ENCODE data around the gene UBD.

UBD gene

DNA sequence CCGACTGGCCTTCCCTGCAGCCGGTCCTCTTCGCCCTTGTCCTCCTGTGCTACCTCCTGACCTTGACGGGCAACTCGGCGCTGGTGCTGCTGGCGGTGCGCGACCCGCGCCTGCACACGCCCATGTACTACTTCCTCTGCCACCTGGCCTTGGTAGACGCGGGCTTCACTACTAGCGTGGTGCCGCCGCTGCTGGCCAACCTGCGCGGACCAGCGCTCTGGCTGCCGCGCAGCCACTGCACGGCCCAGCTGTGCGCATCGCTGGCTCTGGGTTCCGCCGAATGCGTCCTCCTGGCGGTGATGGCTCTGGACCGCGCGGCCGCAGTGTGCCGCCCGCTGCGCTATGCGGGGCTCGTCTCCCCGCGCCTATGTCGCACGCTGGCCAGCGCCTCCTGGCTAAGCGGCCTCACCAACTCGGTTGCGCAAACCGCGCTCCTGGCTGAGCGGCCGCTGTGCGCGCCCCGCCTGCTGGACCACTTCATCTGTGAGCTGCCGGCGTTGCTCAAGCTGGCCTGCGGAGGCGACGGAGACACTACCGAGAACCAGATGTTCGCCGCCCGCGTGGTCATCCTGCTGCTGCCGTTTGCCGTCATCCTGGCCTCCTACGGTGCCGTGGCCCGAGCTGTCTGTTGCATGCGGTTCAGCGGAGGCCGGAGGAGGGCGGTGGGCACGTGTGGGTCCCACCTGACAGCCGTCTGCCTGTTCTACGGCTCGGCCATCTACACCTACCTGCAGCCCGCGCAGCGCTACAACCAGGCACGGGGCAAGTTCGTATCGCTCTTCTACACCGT is 6.1 kb downstream of the UBD start:
- no peaks in the 10 kb centered on the region for H3K9me3 Mint-ChIP-seq
- peak overlapping the region; percentile 68 to 85 for H3K4me3 Mint-ChIP-seq
- ATAC-seq (replicated peaks) (peak; percentile 65), DNase-seq (no peak)
- H3K36me3 Mint-ChIP-seq (ENCODE audit: insufficient read depth), result no peaks in the 10 kb centered on the region
- peaks cover 72 to 77% of the 10 kb centered on the region in 2 donors for H3K27me3 Mint-ChIP-seq
- H3K27ac Mint-ChIP-seq, result no peak overlapping the region
- H3K4me1 Mint-ChIP-seq (ENCODE audit: low read depth in 2 of 2), result peaks cover 10 to 12% of the 10 kb centered on the region in 2 donors

GRCh38 chr6:29552512-29553051 is 7.0 kb downstream of the UBD start:
- peak; percentile 81 for ATAC-seq (replicated peaks)
- Mint-ChIP-seq H3K4me3 (peak overlapping the region; percentile 68 to 85), H3K4me1 (ENCODE audit: low read depth in 2 of 2) (peaks cover 10 to 12% of the 10 kb centered on the region in 2 donors), H3K27ac (no peak overlapping the region), H3K36me3 (ENCODE audit: insufficient read depth) (no peaks in the 10 kb centered on the region), H3K27me3 (peaks cover 70 to 77% of the 10 kb centered on the region in 2 donors), H3K9me3 (no peaks in the 10 kb centered on the region)
- peak; percentile 16 to 29 (median 26) for DNase-seq

GRCh38 chr6:29547573-29547972 is 12.0 kb downstream of the UBD start:
- Mint-ChIP-seq H3K36me3 (ENCODE audit: insufficient read depth) (no peaks in the 10 kb centered on the region), H3K4me1 (ENCODE audit: low read depth in 2 of 2) (no peaks in the 10 kb centered on the region), H3K27ac (no peak overlapping the region), H3K4me3 (no peak overlapping the region), H3K9me3 (no peaks in the 10 kb centered on the region), H3K27me3 (peaks cover 56 to 68% of the 10 kb centered on the region in 2 donors)
- ATAC-seq (replicated peaks) (no peak), DNase-seq (no peak)

- no peaks in the 10 kb centered on the region for H3K36me3 Mint-ChIP-seq (ENCODE audit: insufficient read depth)
- H3K9me3 Mint-ChIP-seq, result no peaks in the 10 kb centered on the region
- H3K4me3 Mint-ChIP-seq, result no peak overlapping the region
- no peak for DNase-seq
- H3K27me3 Mint-ChIP-seq, result peaks cover 25 to 38% of the 10 kb centered on the region in 2 donors
- H3K4me1 Mint-ChIP-seq (ENCODE audit: low read depth in 2 of 2), result peaks cover 0 to 2% of the 10 kb centered on the region in 2 donors
- ATAC-seq (replicated peaks), result no peak
- no peak overlapping the region for H3K27ac Mint-ChIP-seq
Measured at GRCh38 chr6:29537714-29538403, 21.7 kb downstream of the UBD start.

DNA sequence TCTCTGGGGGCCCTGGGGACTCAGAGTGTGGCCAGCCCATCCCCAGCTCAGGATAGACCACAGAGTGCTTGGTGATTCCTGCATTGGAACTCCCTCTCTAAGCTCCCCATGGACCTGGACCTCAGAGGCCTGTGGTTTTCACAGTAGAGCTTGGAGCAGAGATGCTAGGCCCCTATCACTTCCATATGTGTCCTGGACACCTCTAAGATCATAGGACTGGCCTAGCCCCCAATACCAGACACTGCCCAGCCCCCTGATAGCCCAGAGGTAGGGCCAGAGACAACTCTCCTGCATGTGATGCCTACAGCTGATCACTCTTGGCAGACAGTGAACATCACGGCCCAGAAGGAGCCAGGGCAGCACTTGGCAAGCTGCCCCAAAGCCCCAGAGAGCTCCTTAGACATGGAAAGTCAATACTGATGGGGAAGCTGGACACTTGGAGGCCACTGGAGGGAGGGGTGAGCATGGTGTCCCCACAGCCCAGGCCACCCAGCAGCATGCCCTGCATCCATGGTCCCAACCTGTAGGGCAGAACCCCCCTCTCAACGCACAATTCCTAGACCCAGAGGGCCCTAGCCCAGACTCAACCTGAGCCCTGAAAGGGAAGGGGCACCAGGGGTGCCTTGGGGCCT is 27.1 kb downstream of the UBD start:
- no peak for DNase-seq
- H3K27me3 Mint-ChIP-seq, result peaks cover 0 to 34% of the 10 kb centered on the region in 2 donors

DNA sequence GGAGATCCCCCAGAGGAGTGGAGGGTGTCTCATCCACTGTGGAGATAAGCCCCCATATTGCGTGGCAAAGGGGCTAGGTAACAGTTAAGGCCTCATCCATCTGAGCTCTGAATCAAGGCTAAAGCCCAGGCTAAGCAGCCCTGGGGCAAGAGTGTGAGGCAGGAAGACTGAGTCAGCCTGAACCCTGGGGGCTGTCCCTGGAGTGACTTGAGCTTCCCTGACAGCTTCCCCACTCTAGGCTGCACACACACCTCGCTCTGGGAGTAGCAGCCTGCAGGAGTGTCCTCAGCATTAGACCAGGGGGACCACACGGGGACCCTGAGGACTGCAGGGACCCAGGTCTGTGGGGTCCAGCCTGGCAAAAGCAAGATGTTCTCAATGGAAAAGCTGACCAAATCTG is 27.9 kb downstream of the UBD start:
- Mint-ChIP-seq H3K36me3 (ENCODE audit: insufficient read depth) (no peaks in the 10 kb centered on the region), H3K9me3 (no peaks in the 10 kb centered on the region), H3K4me1 (ENCODE audit: low read depth in 2 of 2) (no peaks in the 10 kb centered on the region), H3K4me3 (no peak overlapping the region), H3K27me3 (peaks cover 5 to 37% of the 10 kb centered on the region in 2 donors), H3K27ac (no peak overlapping the region)
- no peak for DNase-seq
- ATAC-seq (replicated peaks), result no peak

More for the DNA sequence above, 27.1 kb downstream of the UBD start:
- H3K4me3 Mint-ChIP-seq, result no peak overlapping the region
- H3K27ac Mint-ChIP-seq, result no peak overlapping the region
- no peak for ATAC-seq (replicated peaks)
- H3K9me3 Mint-ChIP-seq, result no peaks in the 10 kb centered on the region
- H3K4me1 Mint-ChIP-seq (ENCODE audit: low read depth in 2 of 2), result no peaks in the 10 kb centered on the region
- H3K36me3 Mint-ChIP-seq (ENCODE audit: insufficient read depth), result no peaks in the 10 kb centered on the region

- no peaks in the 10 kb centered on the region for H3K36me3 Mint-ChIP-seq (ENCODE audit: insufficient read depth)
- DNase-seq (no peak), ATAC-seq (replicated peaks) (no peak)
- H3K4me3 Mint-ChIP-seq, result no peak overlapping the region
- no peaks in the 10 kb centered on the region for H3K9me3 Mint-ChIP-seq
- H3K4me1 Mint-ChIP-seq (ENCODE audit: low read depth in 2 of 2), result no peaks in the 10 kb centered on the region
- peaks cover 13 to 46% of the 10 kb centered on the region in 2 donors for H3K27me3 Mint-ChIP-seq
- peak overlapping the region in 1 of 2 donors; percentile 38 for H3K27ac Mint-ChIP-seq
Measured at GRCh38 chr6:29530671-29531310, 28.7 kb downstream of the UBD start.

- Mint-ChIP-seq H3K9me3 (no peaks in the 10 kb centered on the region), H3K4me1 (ENCODE audit: low read depth in 2 of 2) (no peaks in the 10 kb centered on the region), H3K27me3 (peaks cover 13 to 54% of the 10 kb centered on the region in 2 donors), H3K36me3 (ENCODE audit: insufficient read depth) (no peaks in the 10 kb centered on the region), H3K27ac (no peak overlapping the region), H3K4me3 (no peak overlapping the region)
- DNase-seq (no peak), ATAC-seq (replicated peaks) (no peak)
Measured at GRCh38 chr6:29529956-29530355, 29.6 kb downstream of the UBD start.

DNA sequence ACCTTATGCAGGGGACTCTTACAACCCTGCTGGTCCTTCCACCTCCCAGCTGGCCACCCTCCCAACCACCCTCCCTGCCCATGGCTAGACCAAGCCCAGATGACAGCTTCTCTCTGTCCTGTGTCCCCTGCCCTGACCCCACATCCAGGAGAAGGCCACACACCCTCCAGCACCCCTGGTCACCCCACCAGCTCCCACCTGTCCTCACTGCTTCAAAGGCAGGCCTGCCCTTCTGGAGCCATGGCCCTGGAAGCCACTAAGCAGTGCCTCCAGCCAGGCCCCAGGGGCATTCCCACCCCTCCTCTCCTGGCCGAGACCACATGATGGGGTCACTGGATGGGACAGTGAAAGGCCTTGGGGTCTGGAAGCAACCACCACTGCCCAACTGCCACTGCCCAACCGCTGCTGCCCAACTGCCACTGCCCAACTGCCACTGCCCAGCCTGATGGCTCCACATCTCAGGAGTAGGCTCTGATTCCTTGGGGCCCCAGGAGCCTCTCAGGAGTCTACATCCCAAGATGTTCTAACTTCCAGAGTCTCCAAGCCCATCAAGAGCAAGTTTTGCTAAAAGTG is 30.5 kb downstream of the UBD start:
- no peak for ATAC-seq (replicated peaks)
- no peak for DNase-seq
- Mint-ChIP-seq H3K27ac (peak overlapping the region in 1 of 2 donors; percentile 81), H3K27me3 (peaks cover 19 to 60% of the 10 kb centered on the region in 2 donors), H3K36me3 (ENCODE audit: insufficient read depth) (no peaks in the 10 kb centered on the region), H3K4me1 (ENCODE audit: low read depth in 2 of 2) (no peaks in the 10 kb centered on the region), H3K9me3 (no peaks in the 10 kb centered on the region), H3K4me3 (no peak overlapping the region)

GRCh38 chr6:29528300-29528931 is 31.1 kb downstream of the UBD start:
- ATAC-seq (replicated peaks) (no peak), DNase-seq (no peak)
- Mint-ChIP-seq H3K27me3 (peaks cover 19 to 60% of the 10 kb centered on the region in 2 donors), H3K4me1 (ENCODE audit: low read depth in 2 of 2) (no peaks in the 10 kb centered on the region), H3K36me3 (ENCODE audit: insufficient read depth) (no peaks in the 10 kb centered on the region), H3K4me3 (no peak overlapping the region), H3K9me3 (no peaks in the 10 kb centered on the region), H3K27ac (no peak overlapping the region)

DNA sequence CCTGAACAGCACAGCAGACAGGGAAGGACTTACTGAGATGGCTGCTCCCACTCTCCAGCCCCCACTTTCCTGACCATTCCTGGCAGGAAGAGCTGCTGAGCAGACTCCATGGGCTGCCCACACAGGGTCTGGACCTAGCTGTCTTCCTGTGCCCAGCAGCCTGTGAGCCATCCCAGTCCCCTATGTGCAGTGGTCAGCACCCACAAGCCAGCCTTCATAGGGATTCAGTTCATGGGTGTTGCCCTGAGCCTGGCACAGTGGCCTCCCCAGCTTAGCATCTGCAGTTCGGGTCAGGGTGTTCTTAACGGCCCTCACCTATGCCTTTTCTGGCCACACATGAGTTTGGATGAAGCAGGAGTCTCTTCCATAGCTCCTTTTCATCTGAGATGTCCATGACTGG is 32.0 kb downstream of the UBD start:
- DNase-seq, result no peak
- no peaks in the 10 kb centered on the region for H3K36me3 Mint-ChIP-seq (ENCODE audit: insufficient read depth)
- ATAC-seq (replicated peaks), result no peak
- H3K9me3 Mint-ChIP-seq, result no peaks in the 10 kb centered on the region
- no peaks in the 10 kb centered on the region for H3K4me1 Mint-ChIP-seq (ENCODE audit: low read depth in 2 of 2)
- H3K4me3 Mint-ChIP-seq, result no peak overlapping the region
- no peak overlapping the region for H3K27ac Mint-ChIP-seq
- peaks cover 25 to 60% of the 10 kb centered on the region in 2 donors for H3K27me3 Mint-ChIP-seq

DNA sequence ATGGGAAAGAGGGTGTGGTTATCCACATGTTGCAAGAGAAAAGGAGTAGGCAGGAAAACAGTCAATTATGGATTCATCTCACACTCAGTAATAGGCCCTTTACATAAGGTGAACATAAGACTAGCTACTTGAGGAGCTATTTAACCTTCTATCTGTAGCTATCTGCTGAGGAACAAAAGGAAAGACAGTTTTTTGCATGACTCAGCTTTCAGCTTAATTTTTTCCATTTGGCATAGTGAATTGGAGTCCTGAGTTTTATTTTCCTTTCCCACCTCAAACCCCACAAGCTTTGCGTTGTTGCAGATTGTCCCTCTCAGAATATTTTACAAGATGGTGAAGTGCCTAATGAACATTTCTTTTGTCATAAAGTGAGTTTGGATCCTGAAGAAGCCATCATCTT is 32.4 kb downstream of the UBD start:
- no peak for ATAC-seq (replicated peaks)

More for the DNA sequence above, 32.4 kb downstream of the UBD start:
- Mint-ChIP-seq H3K4me1 (ENCODE audit: low read depth in 2 of 2) (no peaks in the 10 kb centered on the region), H3K27me3 (peaks cover 25 to 60% of the 10 kb centered on the region in 2 donors), H3K9me3 (no peaks in the 10 kb centered on the region), H3K4me3 (no peak overlapping the region), H3K36me3 (ENCODE audit: insufficient read depth) (no peaks in the 10 kb centered on the region), H3K27ac (no peak overlapping the region)
- DNase-seq, result no peak

All from effector memory CD8-positive, alpha-beta T cell (primary cell).